Tibial nerve (tissue), 4 donors: ENCODE data around the gene NFKBIL1. TPM values are rescaled to one million over a fixed set of nuclear protein-coding genes. Genes with fewer than 3 reads are reported as not detected.
A peak's percentile ranks its signal among the peaks of the same experiment; 100 is the strongest.

Experiments used
- DNase-seq, 2 donors: peaks; one replicate each; pipeline ENCODE4 v3.0.0-alpha.2; 2019; ENCODE audit warnings: low spot score in 2 of 2
- H3K27ac ChIP-seq, 4 donors: fragments of 200-600 bp; sonication (generic) in 3 of 4; one replicate each; pipeline ENCODE4 v1.5.1; 2017 to 2019; ENCODE audit warnings: mild to moderate bottlenecking in 1 of 4
- H3K27me3 ChIP-seq, 2 donors: fragments of 200-600 bp; sonication (generic) in 1 of 2; one replicate each; pipeline versions ENCODE4 v1.5.1 to v1.6.0; 2017 to 2019
- H3K36me3 ChIP-seq, 3 donors: fragments of 200-600 bp; sonication (generic); one replicate each; pipeline ENCODE4 v1.5.1; 2018 to 2019
- H3K4me1 ChIP-seq, 4 donors: fragments of 200-600 bp; sonication (generic) in 3 of 4; one replicate each; pipeline ENCODE4 v1.5.1; 2017 to 2019
- H3K4me3 ChIP-seq, 4 donors: fragments of 200-600 bp; sonication (generic) in 3 of 4; one replicate each; pipeline ENCODE4 v1.5.1; 2017 to 2019; ENCODE audit warnings: mild to moderate bottlenecking in 1 of 4, moderate library complexity in 1 of 4
- H3K9me3 ChIP-seq, 4 donors: fragments of 200-600 bp; sonication (generic) in 3 of 4; one replicate each; pipeline ENCODE4 v1.5.1; 2017 to 2019
- CTCF ChIP-seq, 5 experiments: fragments of 200-600 bp in 3 of 5; fragments of 450-650 bp in 2 of 5; sonication (generic) in 3 of 5; IDR thresholded peaks; one replicate each; pipeline ENCODE4 v1.5.1; 2016 to 2019; ENCODE audit warnings: antibody characterized with exemption in 5 of 5, mild to moderate bottlenecking in 3 of 5, moderate library complexity in 2 of 5
- EP300 ChIP-seq, 2 donors: sonication (generic); formaldehyde crosslinking; IDR thresholded peaks; one replicate each; pipeline ENCODE4 v1.6.1; 2017; ENCODE audit warnings: antibody characterized with exemption in 2 of 2, mild to moderate bottlenecking in 1 of 2
- POLR2A ChIP-seq, 2 donors: fragments of 450-650 bp; IDR thresholded peaks; one replicate each; pipeline ENCODE4 v1.6.1; 2017; ENCODE audit warnings: antibody characterized with exemption in 2 of 2, mild to moderate bottlenecking in 2 of 2, moderate library complexity in 2 of 2
- WGBS, 2 donors: methylation state at CpG; one replicate each; pipeline ENCODE4 v1.1.5; 2018; 5-methylcytosine and 5-hydroxymethylcytosine counted together
- total RNA-seq, 4 donors: library from RNA; depleted of rRNA; stranded (reverse); fragments of >200 nt; gene quantifications; one replicate each; pipeline ENCODE4 v1.1.0, GENCODE V29; 2016

NFKBIL1 gene
- total RNA-seq, 4 donors from 2014 or later: 26.2 to 30.2 (median 27.7) TPM

- peaks cover 0 to 19% (median 9%) of the 10 kb centered on the region in 4 donors for H3K4me1 ChIP-seq
- TF ChIP-seq POLR2A (IDR thresholded peaks at IDR 0.05) (no peak), EP300 (IDR thresholded peaks at IDR 0.05) (no peak), CTCF (IDR thresholded peaks at IDR 0.05) (no peak)
- H3K9me3 ChIP-seq: no peaks in the 10 kb centered on the region
- DNase-seq: no peak
- no peak overlapping the region for H3K27ac ChIP-seq
- no peaks in the 10 kb centered on the region for H3K36me3 ChIP-seq
- 91 to 93% methylated on average over 3 of the region's 3 CpGs for WGBS, 2 donors
- no peaks in the 10 kb centered on the region for H3K27me3 ChIP-seq
- H3K4me3 ChIP-seq: no peak overlapping the region
Measured at GRCh38 chr6:31579119-31579505, 31.7 kb downstream of the NFKBIL1 start.

GRCh38 chr6:31579546-31580437 lies 32.4 kb downstream of the NFKBIL1 start:
- TF ChIP-seq POLR2A (IDR thresholded peaks at IDR 0.05) (no peak), CTCF (IDR thresholded peaks at IDR 0.05) (no peak), EP300 (IDR thresholded peaks at IDR 0.05) (no peak)
- no peaks in the 10 kb centered on the region for H3K27me3 ChIP-seq
- WGBS, 2 donors: 88 to 94% methylated on average over 8 of the region's 8 CpGs

GRCh38 chr6:31580438-31580740 lies 33.0 kb downstream of the NFKBIL1 start:
- H3K36me3 ChIP-seq: no peaks in the 10 kb centered on the region
- no peak for TF ChIP-seq CTCF (IDR thresholded peaks at IDR 0.05)
- TF ChIP-seq POLR2A (IDR thresholded peaks at IDR 0.05): no peak
- TF ChIP-seq EP300 (IDR thresholded peaks at IDR 0.05): no peak
- H3K27ac ChIP-seq: peak overlapping the region; percentile 9 to 87 (median 67)
- H3K9me3 ChIP-seq: no peaks in the 10 kb centered on the region
- H3K4me1 ChIP-seq: peaks cover 0 to 19% (median 5%) of the 10 kb centered on the region in 4 donors
- WGBS, 2 donors: 34 to 45% methylated on average over 11 of the region's 11 CpGs
- peak overlapping the region; percentile 41 to 80 (median 67) for H3K4me3 ChIP-seq
- H3K27me3 ChIP-seq: no peaks in the 10 kb centered on the region
- no peak for DNase-seq

More at GRCh38 chr6:31579546-31580437, 32.4 kb downstream of the NFKBIL1 start:
- no peak for DNase-seq
- peak overlapping the region in 1 of 4 donors; percentile 78 for H3K27ac ChIP-seq
- no peaks in the 10 kb centered on the region for H3K36me3 ChIP-seq
- no peaks in the 10 kb centered on the region for H3K9me3 ChIP-seq
- peak overlapping the region in 1 of 4 donors; percentile 71 for H3K4me3 ChIP-seq
- peaks cover 0 to 19% (median 7%) of the 10 kb centered on the region in 4 donors for H3K4me1 ChIP-seq

GRCh38 chr6:31580807-31581433 lies 33.5 kb downstream of the NFKBIL1 start:
- peak overlapping the region; percentile 9 to 87 (median 67) for H3K27ac ChIP-seq
- peak; percentile 98 to 99 (median 98) for TF ChIP-seq CTCF (IDR thresholded peaks at IDR 0.05)
- peak; percentile 10 to 38 for TF ChIP-seq POLR2A (IDR thresholded peaks at IDR 0.05)
- peak in 1 of 2 donors; percentile 58 for TF ChIP-seq EP300 (IDR thresholded peaks at IDR 0.05)
- H3K9me3 ChIP-seq: no peaks in the 10 kb centered on the region
- peak; percentile 74 to 81 for DNase-seq
- H3K4me1 ChIP-seq: peaks cover 0 to 19% (median 7%) of the 10 kb centered on the region in 4 donors
- 1% methylated on average over 19 to 49 of the region's 62 CpGs for WGBS, 2 donors
- H3K36me3 ChIP-seq: no peaks in the 10 kb centered on the region
- H3K27me3 ChIP-seq: no peaks in the 10 kb centered on the region
- peak overlapping the region; percentile 41 to 80 (median 67) for H3K4me3 ChIP-seq
